Activated CD8-positive, alpha-beta memory T cell treated with anti-CD3 and anti-CD28 coated beads, Interleukin-2, amount 50 U/mL, for 4 hours (primary cell): Measurements from ENCODE around the gene DNAH7.
"Not testable (repeated sequence)": the region's sequence is repeated elsewhere in the genome, so short reads cannot be mapped to it uniquely, and the experiment has no call there.

Source experiments
- DNase-seq: peaks from one replicate; pipeline ENCODE4 v3.0.0-alpha.2; 2020

The DNAH7 gene

GRCh38 chr2:195959341-195959740 is 109.3 kb downstream of the DNAH7 start:
- no peak for DNase-seq

GRCh38 chr2:195956725-195957124 is 111.9 kb downstream of the DNAH7 start:
- no peak for DNase-seq

GRCh38 chr2:195945056-195945455 is 123.6 kb downstream of the DNAH7 start:
- no peak for DNase-seq

- DNase-seq = no peak
These were observed 131.5 kb downstream of the DNAH7 start for GRCh38 chr2:195937176-195937575.

GRCh38 chr2:195934484-195934883 is 134.2 kb downstream of the DNAH7 start:
- no peak for DNase-seq

GRCh38 chr2:195929531-195929930 is 139.1 kb downstream of the DNAH7 start:
- DNase-seq = no peak

- no peak for DNase-seq
These were observed 143.5 kb downstream of the DNAH7 start for GRCh38 chr2:195925120-195925519.

- DNase-seq = no peak
These were observed 144.7 kb downstream of the DNAH7 start for GRCh38 chr2:195923889-195924288.

GRCh38 chr2:195917021-195917600 is 151.5 kb downstream of the DNAH7 start:
- DNase-seq = not testable (repeated sequence)

- no peak for DNase-seq
These were observed 156.6 kb downstream of the DNAH7 start for GRCh38 chr2:195912079-195912478.

GRCh38 chr2:195910570-195910969 is 158.1 kb downstream of the DNAH7 start:
- no peak for DNase-seq

- no peak for DNase-seq
These were observed 158.7 kb downstream of the DNAH7 start for GRCh38 chr2:195909926-195910325.

GRCh38 chr2:195907474-195907873 is 161.2 kb downstream of the DNAH7 start:
- no peak for DNase-seq

GRCh38 chr2:195903956-195904355 is 164.7 kb downstream of the DNAH7 start:
- DNase-seq = no peak

- no peak for DNase-seq
These were observed 165.8 kb downstream of the DNAH7 start for GRCh38 chr2:195902857-195903256.

- DNase-seq = no peak
These were observed 169.4 kb downstream of the DNAH7 start for GRCh38 chr2:195899226-195899625.

- DNase-seq = no peak
These were observed 170.0 kb downstream of the DNAH7 start for GRCh38 chr2:195898505-195899191.

- DNase-seq = no peak
These were observed 177.6 kb downstream of the DNAH7 start for GRCh38 chr2:195891081-195891480.

GRCh38 chr2:195879153-195879552 is 189.5 kb downstream of the DNAH7 start:
- DNase-seq = no peak

- no peak for DNase-seq
These were observed 197.3 kb downstream of the DNAH7 start for GRCh38 chr2:195871326-195871725.

- no peak for DNase-seq
These were observed 204.3 kb downstream of the DNAH7 start for GRCh38 chr2:195864316-195864715.

- DNase-seq = no peak
These were observed 205.1 kb downstream of the DNAH7 start for GRCh38 chr2:195863564-195863963.

GRCh38 chr2:195863121-195863520 is 205.5 kb downstream of the DNAH7 start:
- DNase-seq = no peak

GRCh38 chr2:195861821-195862220 is 206.8 kb downstream of the DNAH7 start:
- no peak for DNase-seq

GRCh38 chr2:195859513-195859912 is 209.1 kb downstream of the DNAH7 start:
- no peak for DNase-seq
